ENCODE results near the gene DNAJB4.
"Not testable (repeated sequence)": the region's sequence is repeated elsewhere in the genome, so short reads cannot be mapped to it uniquely, and the experiment has no call there.

Gene DNAJB4

DNA sequence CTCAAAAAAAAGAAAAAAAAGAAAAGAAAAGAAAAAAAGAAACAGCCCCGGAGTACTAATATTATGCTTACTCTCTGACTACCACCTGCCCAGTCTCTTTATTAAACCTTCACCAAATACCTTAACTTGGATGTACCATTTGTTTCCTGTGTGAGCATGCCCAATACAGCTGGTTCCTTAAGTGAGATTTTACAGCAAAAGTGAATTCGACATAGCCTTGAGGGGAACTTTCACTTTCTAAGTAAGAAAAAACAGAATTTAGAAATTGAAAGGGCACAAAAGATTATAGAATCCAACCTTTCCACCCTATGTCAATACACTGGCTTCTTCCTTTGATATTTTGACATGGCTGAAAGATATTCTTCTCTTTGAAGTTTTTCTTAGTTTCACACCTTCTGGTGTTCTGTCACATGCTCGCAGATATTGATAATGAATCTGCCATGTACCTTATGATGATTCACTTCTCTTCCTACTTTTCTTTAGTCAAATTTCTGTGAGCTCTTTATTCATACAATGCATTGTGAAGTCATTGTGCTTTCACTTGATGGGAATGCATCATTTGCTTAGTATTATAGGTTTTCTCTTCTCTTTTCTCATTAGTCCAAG, 35.8 kb downstream of the DNAJB4 start:
- no peak for DNase-seq

DNA sequence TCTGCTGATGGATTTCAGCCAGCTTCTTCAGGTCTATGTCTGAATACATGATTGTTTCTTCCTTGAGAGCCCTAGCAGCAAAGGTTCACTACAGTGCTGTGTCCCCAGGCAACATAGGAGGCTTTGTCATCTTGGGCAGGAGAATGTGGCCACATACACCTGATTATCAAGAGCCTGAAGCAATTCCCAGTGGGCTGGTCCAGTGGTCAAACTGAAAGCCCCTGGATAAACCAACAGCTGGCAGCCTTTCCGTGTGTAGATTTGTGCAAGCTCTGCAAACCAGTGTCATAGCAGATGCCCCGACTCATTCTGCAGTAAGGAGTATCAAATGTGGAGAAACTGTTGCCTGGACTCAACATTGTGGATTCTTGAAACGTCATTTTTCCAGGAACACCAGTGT, 38.7 kb downstream of the DNAJB4 start:
- no peak for DNase-seq

DNA sequence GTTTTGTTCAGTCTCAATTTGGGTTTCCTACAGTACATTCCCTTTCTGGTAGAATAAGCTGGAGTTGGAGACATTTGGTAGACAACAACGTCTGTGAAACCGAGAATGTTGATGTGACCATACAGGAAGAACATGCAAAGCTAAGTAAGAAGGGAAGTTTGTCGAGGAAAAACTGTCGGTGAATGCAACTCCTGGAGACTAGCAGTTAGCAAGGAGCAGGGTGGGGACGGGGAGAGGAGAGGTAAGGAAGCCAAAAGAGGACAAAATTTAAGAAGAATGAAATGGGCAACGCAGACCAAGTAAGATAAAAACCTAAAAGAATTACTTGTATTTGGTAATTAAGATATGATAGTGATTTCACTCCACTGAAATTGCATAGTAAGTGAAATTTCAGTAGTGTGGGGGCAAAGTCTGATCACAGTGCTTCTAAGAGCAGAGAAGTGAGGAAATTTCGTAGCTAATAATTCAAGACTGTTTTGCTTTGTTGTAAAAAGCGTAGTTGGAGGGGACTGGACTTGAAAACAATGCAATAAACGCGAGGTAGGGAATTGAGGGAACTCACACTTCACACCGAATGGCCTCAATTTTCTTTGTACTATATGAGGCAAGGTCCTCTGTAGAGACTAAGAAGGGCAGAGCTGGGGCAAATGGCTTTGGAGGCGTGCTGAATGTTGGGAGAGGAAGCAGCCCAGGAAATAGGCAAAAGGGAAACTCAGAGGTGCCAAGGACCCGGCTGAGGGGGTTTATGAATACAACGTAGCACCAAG, 40.2 kb downstream of the DNAJB4 start:
- no peak for DNase-seq

DNA sequence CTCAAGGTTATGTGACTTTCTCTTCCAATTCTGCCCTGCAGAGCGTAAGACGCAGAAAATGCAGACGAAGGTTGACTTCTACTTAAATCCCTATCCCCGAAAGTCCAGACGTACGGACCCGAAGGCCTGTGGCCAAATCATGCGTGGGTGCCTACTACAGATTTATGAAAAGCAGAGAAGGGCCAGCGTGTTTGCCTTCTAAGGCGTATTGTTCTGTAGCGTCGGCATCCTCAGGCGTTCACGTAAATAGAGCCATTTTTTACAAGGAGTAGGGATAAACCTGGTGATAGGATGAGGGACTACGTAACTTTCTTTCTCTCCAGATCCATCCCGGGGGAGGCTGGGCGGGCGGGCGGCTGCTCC, 40.8 kb downstream of the DNAJB4 start:
- no peak for DNase-seq

DNA sequence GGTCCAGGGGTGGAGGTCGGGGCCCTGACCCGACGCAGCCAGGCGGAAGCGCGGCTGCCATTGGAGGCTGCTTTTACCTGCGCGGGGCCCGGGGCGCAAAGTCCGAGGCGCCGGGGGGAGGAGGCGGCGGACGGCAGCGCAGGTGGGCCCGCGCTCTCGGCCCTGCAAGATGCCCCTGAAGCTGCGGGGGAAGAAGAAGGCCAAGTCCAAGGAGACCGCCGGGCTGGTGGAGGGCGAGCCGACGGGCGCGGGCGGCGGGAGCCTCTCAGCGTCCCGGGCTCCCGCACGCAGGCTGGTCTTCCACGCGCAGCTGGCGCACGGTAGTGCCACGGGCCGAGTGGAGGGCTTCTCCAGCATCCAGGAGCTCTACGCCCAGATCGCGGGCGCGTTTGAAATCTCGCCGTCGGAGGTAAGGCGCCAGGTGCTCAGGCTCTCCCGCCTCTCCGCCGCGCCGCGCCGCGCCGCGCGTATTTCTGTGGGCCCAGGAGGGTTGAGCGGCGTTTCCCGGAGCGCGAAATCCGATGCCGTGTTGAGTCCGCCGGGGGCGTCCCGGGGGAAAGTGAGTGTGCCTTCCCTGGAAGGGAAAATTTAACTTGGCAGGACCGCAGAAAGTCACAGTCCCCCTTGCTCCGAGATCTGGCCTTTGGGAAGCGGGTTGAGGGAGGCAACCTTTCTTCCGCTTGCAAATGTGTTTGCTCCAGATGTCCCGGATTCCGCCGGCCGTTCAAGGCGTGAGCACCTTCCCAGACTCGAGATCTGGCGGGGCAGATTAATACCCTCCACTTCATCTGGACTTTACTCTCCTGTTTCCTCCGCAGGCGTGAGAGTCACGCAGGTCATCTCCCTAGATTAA, 41.4 kb downstream of the DNAJB4 start, which contains the start of gene GIPC2:
TSS of gene GIPC2 (plus strand) at position 41 of the 853 bp plus-strand sequence. CDS start at position 170, 129 bp downstream.
- no peak for DNase-seq

DNA sequence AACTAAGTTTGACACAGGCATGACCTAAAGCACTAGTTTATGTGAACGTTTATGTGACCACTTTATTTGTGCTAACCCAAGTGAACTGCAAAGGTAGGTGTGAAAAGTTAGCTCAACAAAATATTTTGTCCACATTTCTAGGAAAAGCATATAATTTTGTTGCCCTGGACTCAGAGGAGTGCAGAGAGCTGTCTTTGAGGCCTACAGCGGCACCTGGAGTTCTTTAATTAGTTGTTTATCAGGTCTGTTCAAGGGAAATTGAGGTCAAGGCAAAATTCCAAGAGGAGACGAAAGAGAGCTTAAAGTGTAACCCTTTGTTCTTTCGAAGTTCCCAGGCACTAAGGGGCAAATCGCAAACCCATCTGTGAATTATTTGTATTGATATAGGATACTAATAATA, 42.4 kb downstream of the DNAJB4 start:
- DNase-seq = no peak

DNA sequence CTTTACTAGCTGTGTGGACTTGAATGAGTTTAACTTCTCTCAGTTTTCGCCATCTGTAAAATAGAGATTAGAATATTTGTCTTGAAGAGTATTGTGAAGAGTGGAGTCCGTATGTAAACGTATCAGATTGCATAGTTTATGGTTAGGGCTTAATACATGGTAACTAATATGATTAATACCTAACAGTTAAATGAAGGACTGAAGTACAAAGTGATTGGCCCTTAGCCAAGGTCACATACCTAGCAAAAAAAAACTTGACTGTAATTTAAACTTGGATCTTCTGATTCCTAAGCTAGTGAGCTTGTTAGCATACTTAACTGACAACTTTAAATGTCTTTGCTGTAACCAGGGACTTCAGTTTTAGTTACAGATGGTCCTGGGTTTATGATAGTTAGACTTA, 42.9 kb downstream of the DNAJB4 start:
- DNase-seq = no peak

DNA sequence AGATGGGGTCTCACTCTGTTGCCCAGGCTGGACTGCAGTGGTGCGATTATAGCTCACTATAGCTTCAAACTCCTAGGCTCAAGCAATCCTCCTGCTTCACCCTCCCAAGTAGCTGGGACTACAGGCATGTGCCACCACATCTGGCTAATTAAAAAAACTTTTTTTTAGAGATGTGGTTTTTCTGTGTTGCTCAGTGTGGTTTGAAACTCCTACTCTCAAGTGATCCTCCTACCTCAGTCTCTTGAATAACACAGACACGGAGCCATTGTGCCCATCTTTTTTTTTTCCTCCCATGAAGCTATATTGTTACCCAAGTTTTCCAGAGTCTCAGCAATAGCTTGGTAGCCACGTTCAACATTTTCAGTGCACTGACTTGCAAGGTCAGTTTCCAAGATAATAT, 43.7 kb downstream of the DNAJB4 start:
- DNase-seq = no peak

DNA sequence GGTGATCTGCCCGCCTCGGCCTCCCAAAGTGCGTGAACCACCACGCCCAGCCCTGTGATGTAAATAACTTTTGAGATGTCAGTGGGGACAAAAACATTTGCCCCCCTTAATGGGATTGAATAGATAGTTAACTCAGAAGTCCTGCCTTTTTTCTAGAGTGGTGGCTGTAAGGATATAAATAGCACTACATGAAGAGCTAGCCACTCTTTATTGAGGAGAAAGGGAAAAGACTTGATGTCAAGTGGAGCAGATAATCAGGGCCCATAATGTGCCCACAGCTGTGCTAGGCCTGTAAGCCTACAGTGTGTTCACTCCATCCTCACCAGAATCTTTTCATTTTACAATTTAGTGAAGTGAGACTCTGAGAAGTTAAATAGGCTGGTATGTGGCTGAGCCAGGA, 44.7 kb downstream of the DNAJB4 start:
- DNase-seq = no peak

DNA sequence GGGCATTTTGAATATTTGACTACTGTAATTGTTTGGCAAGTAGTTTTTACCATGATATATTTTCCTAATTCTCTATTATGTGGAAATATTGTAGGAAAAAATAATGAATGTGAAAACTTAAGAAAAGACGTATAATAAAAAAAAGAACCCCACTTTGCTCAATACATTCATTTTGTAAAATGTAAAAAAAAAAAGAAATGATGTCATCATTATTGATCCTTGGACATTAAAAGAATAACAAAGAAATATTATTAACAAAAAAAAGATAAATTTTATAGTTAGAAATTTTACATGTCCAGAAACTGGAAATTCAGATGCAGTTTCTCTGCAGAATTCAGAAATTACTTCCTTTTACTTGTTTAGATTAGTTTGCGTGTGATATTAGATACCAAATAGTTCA, 46.3 kb downstream of the DNAJB4 start:
- DNase-seq = no peak

DNA sequence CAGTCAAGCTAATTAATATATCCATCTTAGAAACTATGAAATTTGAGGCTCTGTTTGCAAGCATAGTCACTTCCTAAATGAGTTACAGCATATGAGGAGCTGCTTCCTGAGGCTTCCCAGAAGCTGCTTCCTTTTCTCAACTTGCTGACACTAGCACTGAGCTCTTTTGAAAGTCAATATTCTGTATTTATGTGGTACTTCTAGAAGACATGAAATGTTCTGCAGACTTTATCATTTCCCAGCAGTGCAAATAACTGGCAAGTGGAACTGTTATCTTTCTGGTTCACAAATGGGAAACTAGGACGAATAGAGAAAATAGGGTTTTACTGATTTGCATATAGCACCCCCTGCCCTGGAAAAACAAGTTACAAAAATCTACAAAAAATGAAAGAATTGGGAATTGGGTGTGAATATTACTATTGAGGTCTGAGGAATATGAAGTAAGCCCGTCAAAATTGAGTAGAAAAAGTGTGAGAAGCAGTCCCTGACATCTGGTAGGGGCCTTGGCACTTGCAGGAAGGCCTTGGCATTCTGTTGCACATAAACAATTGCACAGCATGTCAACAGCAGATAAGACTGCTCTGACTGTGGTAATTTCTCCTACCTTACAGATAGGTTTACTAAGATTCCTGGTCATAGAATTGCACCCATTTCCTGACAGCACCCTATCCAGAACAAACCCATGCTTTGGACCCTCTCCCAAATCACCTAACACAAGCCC, 48.1 kb downstream of the DNAJB4 start:
- DNase-seq = no peak

DNA sequence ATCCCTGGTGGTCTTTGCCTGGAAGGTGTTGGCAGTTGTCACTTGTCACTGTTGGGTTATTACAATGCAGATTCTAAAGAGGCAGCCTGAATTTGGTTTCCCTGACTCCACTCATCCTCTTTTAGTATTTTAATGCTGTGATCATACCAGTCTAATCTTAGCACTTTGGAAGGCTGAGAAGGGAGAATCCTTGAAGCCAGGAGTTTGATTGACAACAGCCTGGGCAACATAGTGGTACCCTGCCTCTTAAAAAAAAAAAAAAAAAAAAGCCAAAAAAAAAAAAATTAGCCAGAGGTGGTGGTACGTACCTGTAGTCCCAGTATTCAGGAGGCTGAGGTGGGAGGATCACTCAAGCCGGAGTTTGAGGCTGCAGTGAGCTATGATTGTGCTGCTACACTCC, 48.8 kb downstream of the DNAJB4 start:
- no peak for DNase-seq

DNA sequence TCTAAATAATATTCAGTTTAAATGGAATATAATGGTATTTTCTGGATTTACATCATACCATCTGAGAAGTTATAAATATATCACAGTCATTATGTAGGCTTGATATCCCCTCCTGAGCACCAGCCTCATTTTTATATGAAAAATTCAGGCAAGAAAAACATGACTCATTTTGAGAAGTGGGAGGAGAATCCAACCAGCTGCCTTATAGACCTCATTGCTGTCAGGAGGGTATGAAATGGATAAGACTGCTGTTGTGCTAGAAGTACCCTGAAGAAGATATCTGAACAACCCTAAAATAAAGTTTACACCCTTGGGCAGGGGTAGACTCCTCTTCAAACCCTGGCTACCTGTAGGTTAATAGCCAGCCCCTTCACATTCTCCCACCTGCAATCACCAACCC, 49.8 kb downstream of the DNAJB4 start:
- no peak for DNase-seq

DNA sequence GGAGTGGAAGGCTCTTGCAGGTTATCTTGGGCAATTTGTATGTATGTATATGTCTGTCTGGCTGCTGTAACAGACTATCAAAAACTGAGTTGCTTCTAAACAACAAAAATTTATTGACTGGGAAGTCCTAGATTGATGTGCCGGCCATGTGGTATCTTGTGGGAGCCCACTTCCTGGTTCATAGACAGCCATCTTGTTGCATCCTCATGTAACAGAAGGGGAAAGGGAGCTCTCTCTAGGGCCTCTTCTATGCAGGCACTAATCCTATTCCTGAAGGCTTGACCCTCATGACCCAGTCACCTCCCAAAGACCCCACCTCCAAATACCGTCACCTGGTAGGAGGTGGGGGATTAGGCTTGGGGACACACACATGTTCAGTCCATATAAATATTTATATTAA, 50.2 kb downstream of the DNAJB4 start:
- no peak for DNase-seq

DNA sequence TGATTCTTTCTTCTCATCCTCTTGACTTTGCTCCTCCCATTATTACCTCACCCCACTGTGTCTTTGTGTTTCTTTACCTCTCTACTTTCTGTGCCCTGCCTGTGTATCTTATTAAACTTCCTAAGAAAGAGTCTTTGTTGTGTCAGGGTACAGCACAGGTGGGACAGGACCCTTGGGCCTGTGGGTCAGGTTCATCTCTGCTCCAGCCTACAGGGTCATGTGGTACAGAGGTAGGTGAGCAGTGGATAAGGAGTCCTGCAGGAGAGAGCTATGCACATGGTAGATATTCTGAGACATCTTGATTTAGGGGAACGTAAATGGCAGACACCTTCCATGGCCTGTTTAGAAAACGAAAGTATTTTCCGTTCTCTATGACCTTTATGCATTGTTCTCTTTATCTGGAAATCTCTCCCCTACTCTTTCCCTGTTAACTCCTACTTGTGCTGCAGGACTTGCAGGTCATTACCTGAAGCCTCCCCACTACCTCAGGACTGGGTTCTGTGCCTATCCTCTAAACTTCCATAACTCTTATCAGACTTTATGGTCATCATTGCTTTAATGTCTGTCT, 50.9 kb downstream of the DNAJB4 start:
- DNase-seq = no peak

DNA sequence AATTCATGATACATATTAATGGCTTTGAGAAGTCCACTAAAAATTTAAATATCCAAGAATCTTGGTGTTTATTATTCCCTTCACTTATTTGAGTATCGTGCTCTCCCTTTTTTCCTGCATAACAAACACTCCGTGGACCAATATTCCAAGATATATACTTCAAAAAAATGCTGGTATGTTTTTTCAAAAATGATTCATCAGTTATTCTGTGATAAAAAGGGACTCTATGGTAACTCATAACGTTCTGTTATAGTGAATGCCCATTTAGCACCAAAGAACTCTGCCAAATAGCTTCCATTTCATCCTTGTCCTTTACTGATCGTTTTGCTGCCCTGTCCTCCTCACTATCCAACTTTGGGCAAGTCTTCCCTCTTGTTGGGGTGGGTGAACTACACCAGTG, 53.9 kb downstream of the DNAJB4 start:
- no peak for DNase-seq

DNA sequence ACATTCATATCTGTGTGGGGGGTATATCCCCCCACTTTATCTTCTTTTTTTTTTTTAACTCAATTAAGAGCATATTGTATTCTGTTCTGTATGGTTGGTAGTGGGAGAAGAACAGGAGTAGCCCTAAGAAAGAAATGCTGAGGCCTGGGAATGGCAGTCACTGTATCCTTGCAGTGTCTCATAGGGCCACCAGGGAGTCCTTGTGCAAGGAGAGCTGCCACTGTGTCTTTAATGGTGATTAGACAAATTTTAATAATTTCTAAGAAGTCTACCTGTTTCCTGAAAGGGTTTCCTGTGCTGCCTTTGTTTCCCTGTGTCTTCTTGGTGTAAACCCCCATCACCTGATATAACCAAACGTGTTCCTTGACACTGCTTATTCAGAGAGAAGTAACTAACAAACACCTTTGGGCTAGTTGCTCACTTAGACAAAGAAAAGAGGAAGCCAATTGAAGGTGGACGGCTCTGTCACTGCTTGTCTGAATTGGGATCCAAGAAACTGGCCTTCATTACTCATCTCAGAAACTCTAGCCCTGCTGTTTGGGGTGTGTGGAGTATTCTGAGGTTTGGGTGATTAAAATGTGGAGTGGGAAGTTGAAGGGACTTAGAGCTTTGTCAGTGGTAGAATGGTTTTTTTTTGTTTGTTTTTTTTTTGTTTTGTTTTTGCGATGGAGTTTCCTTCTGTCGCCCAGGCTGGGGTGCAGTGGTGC, 56.3 kb downstream of the DNAJB4 start:
- no peak for DNase-seq

DNA sequence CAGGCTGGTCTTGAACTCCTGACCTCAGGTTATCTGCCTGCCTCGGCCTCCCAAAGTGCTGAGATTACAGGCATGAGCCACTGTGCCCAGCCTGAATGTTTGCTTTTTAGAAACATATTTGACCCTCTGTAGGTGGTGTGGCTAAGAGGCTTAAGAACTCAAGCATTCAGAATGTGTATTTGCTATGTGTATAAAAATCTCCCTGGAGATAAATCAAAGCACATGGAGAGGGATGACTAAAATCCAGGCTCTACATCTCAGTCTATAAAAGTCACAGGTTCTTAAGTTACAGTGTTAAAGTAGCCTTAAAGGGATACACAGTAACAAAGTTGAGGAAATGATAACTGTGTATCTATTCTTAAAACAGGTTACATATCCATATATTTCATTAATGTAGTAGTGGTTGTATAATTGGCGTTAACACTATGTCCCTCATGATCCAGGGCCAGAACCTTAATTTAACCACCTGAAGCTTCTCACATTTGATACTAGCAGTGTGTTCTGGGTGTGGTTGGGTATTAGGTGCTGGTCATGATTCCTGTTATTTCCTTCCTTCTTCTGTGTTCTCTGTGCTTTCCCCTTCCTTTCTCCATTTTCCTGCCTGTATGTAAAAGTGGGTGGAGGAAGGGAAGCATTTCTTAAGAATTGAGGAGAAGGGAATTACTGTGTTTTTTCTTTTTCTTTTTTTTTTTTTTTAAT, 57.2 kb downstream of the DNAJB4 start:
- DNase-seq = no peak

DNA sequence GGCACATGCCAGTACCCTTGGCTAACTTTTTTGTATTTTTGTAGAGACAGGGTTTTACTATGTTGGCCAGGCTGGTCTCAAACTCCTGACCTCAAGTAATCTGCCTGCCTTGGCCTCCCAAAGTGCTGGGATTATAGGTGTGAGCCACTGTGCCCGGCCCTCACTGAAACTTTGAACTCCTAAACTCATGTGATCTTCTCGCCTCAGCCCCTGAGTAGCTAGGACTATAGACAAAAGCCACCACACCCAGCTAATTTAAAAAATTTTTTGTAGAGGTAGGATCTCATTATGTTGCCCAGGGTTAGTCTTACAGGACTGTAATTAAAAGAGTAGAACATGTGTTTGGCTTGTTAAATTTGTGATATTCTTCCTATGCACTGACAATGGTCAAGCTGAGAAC, 60.1 kb downstream of the DNAJB4 start:
- not testable (repeated sequence) for DNase-seq

All from activated CD4-positive, CD25-positive, alpha-beta regulatory T cell (primary cell).